Esophagus muscularis mucosa (tissue), 4 donors: Measurements from ENCODE around the gene ACACB.

Source experiments
- EP300 ChIP-seq: sonication (generic); formaldehyde crosslinking; IDR thresholded peaks from one replicate; pipeline ENCODE4 v1.6.1; 2017; ENCODE audit warnings: antibody characterized with exemption
- POLR2A ChIP-seq: fragments of 450-650 bp; IDR thresholded peaks from one replicate; pipeline ENCODE4 v1.6.1; 2017; ENCODE audit warnings: antibody characterized with exemption, moderate library complexity, mild to moderate bottlenecking, low read depth
- POLR2AphosphoS5 ChIP-seq, 2 donors: sonication (generic); formaldehyde crosslinking; IDR thresholded peaks; one replicate each; pipeline ENCODE4 v1.6.1; 2017; ENCODE audit warnings: antibody characterized with exemption in 2 of 2
- TF ChIP-seq, protein P1 (sequence below), 3 experiments: fragments of 200-600 bp in 2 of 3; fragments of 450-650 bp in 1 of 3; sonication (generic) in 2 of 3; IDR thresholded peaks; one replicate each; pipeline ENCODE4 v1.5.1; 2017 to 2019; ENCODE audit warnings: antibody characterized with exemption in 3 of 3, mild to moderate bottlenecking in 2 of 3, moderate library complexity in 1 of 3

DNA sequence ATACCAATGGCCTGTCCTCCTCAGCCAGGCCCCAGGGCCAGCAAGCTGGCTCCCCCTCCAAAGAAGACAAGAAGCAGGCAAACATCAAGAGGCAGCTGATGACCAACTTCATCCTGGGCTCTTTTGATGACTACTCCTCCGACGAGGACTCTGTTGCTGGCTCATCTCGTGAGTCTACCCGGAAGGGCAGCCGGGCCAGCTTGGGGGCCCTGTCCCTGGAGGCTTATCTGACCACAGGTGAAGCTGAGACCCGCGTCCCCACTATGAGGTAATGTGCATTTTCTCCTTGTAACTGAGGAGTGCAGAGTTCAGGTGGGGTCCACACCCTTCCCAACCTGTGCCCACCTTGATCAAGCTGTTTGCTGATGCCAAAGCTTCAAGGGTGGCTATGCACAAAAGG lies 23.4 kb downstream of the ACACB start:
- TF ChIP-seq, protein P1, sequence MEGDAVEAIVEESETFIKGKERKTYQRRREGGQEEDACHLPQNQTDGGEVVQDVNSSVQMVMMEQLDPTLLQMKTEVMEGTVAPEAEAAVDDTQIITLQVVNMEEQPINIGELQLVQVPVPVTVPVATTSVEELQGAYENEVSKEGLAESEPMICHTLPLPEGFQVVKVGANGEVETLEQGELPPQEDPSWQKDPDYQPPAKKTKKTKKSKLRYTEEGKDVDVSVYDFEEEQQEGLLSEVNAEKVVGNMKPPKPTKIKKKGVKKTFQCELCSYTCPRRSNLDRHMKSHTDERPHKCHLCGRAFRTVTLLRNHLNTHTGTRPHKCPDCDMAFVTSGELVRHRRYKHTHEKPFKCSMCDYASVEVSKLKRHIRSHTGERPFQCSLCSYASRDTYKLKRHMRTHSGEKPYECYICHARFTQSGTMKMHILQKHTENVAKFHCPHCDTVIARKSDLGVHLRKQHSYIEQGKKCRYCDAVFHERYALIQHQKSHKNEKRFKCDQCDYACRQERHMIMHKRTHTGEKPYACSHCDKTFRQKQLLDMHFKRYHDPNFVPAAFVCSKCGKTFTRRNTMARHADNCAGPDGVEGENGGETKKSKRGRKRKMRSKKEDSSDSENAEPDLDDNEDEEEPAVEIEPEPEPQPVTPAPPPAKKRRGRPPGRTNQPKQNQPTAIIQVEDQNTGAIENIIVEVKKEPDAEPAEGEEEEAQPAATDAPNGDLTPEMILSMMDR (IDR thresholded peaks at IDR 0.05): no peak
- no peak for TF ChIP-seq POLR2A
- no peak for TF ChIP-seq EP300
- TF ChIP-seq POLR2AphosphoS5 (IDR thresholded peaks at IDR 0.05): no peak
